HG02678 (cell line): Measurements from ENCODE around the gene USP30.
A peak's percentile ranks its signal among the peaks of the same experiment; 100 is the strongest.

Experiments used
- ATAC-seq: cut with Tn5 transposase; IDR thresholded peaks from one replicate; pipeline ENCODE4 v1.9.1; 2021; ENCODE audit warnings: mild to moderate bottlenecking, moderate library complexity; ENCODE audit not compliant: unreplicated experiment

The USP30 gene

GRCh38 chr12:109093022-109093918 lies 40.9 kb downstream of the USP30 start, which contains the start of gene ALKBH2:
Gene ALKBH2 (minus strand): TSS chr12:109093472. CDS start chr12:109092786, 686 bp downstream.
- ATAC-seq = peak; percentile 60

GRCh38 chr12:109097140-109097434 lies 44.7 kb downstream of the USP30 start:
- no peak for ATAC-seq

- peak; percentile 92 for ATAC-seq
Observed at GRCh38 chr12:109097435-109098182, 45.2 kb downstream of the USP30 start, which contains the start of gene UNG. Gene UNG (plus strand): TSS chr12:109097597. CDS start chr12:109097680, 83 bp downstream.

GRCh38 chr12:109098183-109098604 lies 45.8 kb downstream of the USP30 start:
- peak; percentile 38 for ATAC-seq

- ATAC-seq = no peak
Observed at GRCh38 chr12:109098651-109099050, 46.3 kb downstream of the USP30 start.

- ATAC-seq = no peak
Observed at GRCh38 chr12:109099431-109100020, 47.1 kb downstream of the USP30 start.

- ATAC-seq = no peak
Observed at GRCh38 chr12:109100741-109101140, 48.4 kb downstream of the USP30 start.

GRCh38 chr12:109102491-109102890 lies 50.1 kb downstream of the USP30 start:
- ATAC-seq = no peak

GRCh38 chr12:109105176-109105575 lies 52.8 kb downstream of the USP30 start:
- no peak for ATAC-seq

- ATAC-seq = no peak
Observed at GRCh38 chr12:109109746-109110350, 57.5 kb downstream of the USP30 start.

- ATAC-seq = peak; percentile 79
Observed at GRCh38 chr12:109110988-109111495, 58.7 kb downstream of the USP30 start.

GRCh38 chr12:109112720-109113465 lies 60.5 kb downstream of the USP30 start:
- ATAC-seq = no peak

- no peak for ATAC-seq
Observed at GRCh38 chr12:109113661-109114321, 61.4 kb downstream of the USP30 start.

- ATAC-seq = no peak
Observed at GRCh38 chr12:109114644-109115043, 62.3 kb downstream of the USP30 start.

GRCh38 chr12:109115404-109115757 lies 63.0 kb downstream of the USP30 start:
- no peak for ATAC-seq

- ATAC-seq = no peak
Observed at GRCh38 chr12:109115758-109116610, 63.6 kb downstream of the USP30 start, which contains the start of gene ACACB. Gene ACACB (plus strand): TSS chr12:109116587. CDS start chr12:109139406, 22,819 bp downstream.

- no peak for ATAC-seq
Observed at GRCh38 chr12:109116611-109116949, 64.2 kb downstream of the USP30 start.

GRCh38 chr12:109120095-109120494 lies 67.7 kb downstream of the USP30 start:
- no peak for ATAC-seq

- no peak for ATAC-seq
Observed at GRCh38 chr12:109120557-109120956, 68.2 kb downstream of the USP30 start.
